B cell (primary cell): ENCODE data around the gene EME1.

Source experiments
- EZH2 ChIP-seq: IDR thresholded peaks from 2 replicates; pipeline ENCODE4 v1.6.1; 2012; ENCODE audit warnings: borderline replicate concordance, low read depth, mild to moderate bottlenecking, moderate library complexity, low read length; ENCODE audit not compliant: insufficient read depth, poor library complexity, severe bottlenecking
- TF ChIP-seq, protein P1 (sequence below): fragments of 200-600 bp; IDR thresholded peaks from one replicate; pipeline ENCODE4 v1.8.0; 2022; ENCODE audit warnings: antibody characterized with exemption, mild to moderate bottlenecking

DNA sequence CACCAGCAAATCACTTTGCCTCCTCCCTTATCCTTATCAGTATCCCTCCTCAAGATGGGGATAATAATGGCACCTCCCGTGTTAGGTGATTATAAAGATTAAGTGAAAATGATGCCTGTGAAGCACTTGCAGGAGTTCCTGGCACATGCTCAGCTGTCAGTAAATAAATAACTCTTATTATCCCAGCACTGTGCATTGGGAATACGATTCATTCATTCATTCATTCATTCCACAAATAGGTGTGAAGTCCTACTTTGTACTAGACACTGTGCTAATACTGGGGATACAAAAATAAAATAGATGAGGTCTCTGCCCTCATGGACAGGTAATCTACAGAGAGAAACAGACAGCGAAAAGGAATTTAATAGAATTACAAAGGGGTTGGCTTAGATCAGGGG lies 25.1 kb upstream of the EME1 start:
- TF ChIP-seq, protein P1, sequence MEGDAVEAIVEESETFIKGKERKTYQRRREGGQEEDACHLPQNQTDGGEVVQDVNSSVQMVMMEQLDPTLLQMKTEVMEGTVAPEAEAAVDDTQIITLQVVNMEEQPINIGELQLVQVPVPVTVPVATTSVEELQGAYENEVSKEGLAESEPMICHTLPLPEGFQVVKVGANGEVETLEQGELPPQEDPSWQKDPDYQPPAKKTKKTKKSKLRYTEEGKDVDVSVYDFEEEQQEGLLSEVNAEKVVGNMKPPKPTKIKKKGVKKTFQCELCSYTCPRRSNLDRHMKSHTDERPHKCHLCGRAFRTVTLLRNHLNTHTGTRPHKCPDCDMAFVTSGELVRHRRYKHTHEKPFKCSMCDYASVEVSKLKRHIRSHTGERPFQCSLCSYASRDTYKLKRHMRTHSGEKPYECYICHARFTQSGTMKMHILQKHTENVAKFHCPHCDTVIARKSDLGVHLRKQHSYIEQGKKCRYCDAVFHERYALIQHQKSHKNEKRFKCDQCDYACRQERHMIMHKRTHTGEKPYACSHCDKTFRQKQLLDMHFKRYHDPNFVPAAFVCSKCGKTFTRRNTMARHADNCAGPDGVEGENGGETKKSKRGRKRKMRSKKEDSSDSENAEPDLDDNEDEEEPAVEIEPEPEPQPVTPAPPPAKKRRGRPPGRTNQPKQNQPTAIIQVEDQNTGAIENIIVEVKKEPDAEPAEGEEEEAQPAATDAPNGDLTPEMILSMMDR, result no peak
- no peak for TF ChIP-seq EZH2
